GM21825 (cell line): ENCODE results near the gene BICRA.
"Not testable (repeated sequence)": the region's sequence is repeated elsewhere in the genome, so short reads cannot be mapped to it uniquely, and the experiment has no call there.

Source experiments
- ATAC-seq: cut with Tn5 transposase; IDR thresholded peaks from one replicate; pipeline ENCODE4 v1.9.1; 2021; ENCODE audit warnings: mild to moderate bottlenecking, moderate library complexity; ENCODE audit not compliant: unreplicated experiment

Gene BICRA

GRCh38 chr19:47608969-47609905 is at the start of gene BICRA:
Gene BICRA (plus strand): TSS chr19:47609134. CDS start chr19:47673575, 64,441 bp downstream.
- peak; percentile 44 for ATAC-seq

- no peak for ATAC-seq
Measured at GRCh38 chr19:47560999-47561398, 47.9 kb upstream of the BICRA start.

- no peak for ATAC-seq
Measured at GRCh38 chr19:47561440-47562057, 47.4 kb upstream of the BICRA start.

GRCh38 chr19:47564081-47564480 is 44.9 kb upstream of the BICRA start:
- no peak for ATAC-seq

- ATAC-seq = no peak
Measured at GRCh38 chr19:47569331-47569730, 39.6 kb upstream of the BICRA start.

- ATAC-seq = no peak
Measured at GRCh38 chr19:47572635-47573034, 36.3 kb upstream of the BICRA start.

- no peak for ATAC-seq
Measured at GRCh38 chr19:47573071-47574026, 35.6 kb upstream of the BICRA start, which contains the start of gene ZNF541. Gene ZNF541 (minus strand): TSS chr19:47573148. CDS start chr19:47555856, 17,292 bp downstream.

GRCh38 chr19:47580397-47580796 is 28.5 kb upstream of the BICRA start:
- ATAC-seq = no peak

- ATAC-seq = no peak
Measured at GRCh38 chr19:47581605-47582319, 27.2 kb upstream of the BICRA start.

GRCh38 chr19:47582320-47582909 is 26.5 kb upstream of the BICRA start:
- ATAC-seq = no peak

- ATAC-seq = not testable (repeated sequence)
Measured at GRCh38 chr19:47583161-47583560, 25.8 kb upstream of the BICRA start.

- ATAC-seq = no peak
Measured at GRCh38 chr19:47587295-47587694, 21.6 kb upstream of the BICRA start.

- ATAC-seq = no peak
Measured at GRCh38 chr19:47589824-47590223, 19.1 kb upstream of the BICRA start.

GRCh38 chr19:47593860-47594259 is 15.1 kb upstream of the BICRA start:
- no peak for ATAC-seq

GRCh38 chr19:47595944-47596343 is 13.0 kb upstream of the BICRA start:
- no peak for ATAC-seq

GRCh38 chr19:47598407-47599349 is 10.3 kb upstream of the BICRA start:
- ATAC-seq = no peak

- not testable (repeated sequence) for ATAC-seq
Measured at GRCh38 chr19:47599671-47600245, 9.2 kb upstream of the BICRA start.
